NOMO-1 treated with DMSO at 0.1 percent for 48 hours (cell line): Measurements from ENCODE around the gene NPAS2.

Experiments used
- DNase-seq: peaks from one replicate; lab custom pipeline; 2025; ENCODE audit not compliant: unreplicated experiment; lab: John Stamatoyannopoulos, UW

Gene NPAS2

DNA sequence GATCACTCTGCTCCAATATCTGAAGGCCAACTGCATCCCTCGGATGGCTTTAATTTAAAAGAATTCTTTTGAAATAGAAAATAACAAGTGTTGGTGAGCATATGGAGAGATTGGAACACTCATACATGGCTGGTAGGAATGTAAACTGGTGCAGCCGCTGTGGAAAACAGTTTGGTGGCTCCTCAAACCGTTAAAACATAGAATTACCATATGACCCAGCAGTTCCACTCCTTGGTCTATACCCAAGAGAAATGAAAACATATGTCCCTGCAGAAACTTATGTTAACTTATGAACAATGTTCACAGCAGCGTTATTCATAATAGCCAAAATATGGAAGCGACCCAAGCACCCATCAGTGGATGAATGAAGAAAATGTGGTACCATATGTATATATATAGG is 60.1 kb downstream of the NPAS2 start:
- DNase-seq, result no peak

DNA sequence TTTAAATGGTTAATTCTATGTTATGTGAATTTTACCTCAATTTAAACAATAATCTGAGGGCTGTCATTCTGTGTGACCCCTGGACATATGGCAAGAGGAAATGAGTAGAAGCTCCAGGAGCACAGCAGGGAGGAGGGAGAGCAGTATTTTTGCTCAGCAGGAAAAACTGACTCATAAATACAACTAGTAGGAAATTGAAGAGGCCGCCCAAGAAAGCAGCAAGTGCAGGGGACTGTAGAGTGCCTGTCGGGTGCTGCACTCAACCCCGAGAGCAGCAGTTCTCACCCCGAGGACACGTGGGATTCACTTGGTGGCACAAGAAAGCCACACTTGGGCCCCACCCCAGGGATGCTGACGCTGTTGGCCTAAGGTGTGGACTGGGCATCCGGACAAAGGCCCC is 60.8 kb downstream of the NPAS2 start:
- no peak for DNase-seq

DNA sequence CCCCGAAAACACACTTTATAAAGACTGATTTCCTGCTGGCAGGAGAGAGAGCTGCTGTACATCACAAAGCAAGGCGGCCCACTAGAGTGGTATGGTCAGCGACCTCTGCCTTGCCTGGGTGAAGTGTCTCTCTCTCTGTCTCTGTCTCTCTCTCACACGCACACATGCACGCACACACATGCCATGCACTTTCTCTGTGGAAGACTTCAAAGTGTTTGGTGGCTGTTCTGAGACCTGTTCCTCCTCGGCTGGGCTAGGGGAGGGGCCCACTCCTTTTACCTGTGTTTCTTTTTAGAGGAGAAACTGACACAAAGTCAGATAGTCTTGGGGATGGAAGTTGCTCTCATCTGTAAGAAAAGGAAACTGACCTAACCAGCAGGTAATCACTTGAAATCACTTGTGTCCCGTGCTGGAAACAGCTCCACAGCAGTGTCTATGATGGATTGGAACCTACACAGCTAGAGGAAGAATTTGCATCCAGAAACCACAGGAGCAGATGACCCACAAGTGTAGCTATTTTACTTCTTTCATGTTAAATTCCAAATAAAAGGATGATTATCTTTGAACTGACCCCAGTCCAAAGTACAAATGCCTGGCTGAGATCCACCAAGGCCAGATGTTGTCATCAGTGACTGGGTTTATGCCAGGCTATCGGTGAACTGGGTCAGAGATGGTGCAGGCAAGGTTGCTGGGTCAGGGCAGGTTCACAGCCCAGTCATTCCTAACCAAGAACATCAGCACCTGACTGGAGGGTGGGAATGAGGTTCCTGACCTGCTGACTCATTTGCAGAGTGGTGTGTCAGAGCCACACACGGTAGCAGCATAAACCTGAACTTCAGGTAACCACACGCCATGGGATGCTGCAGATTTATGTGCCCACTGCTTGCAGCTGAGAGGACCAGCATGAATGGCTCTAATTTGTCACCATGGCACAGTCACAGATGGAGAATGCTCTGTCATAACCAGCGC is 63.0 kb downstream of the NPAS2 start:
- DNase-seq, result no peak

DNA sequence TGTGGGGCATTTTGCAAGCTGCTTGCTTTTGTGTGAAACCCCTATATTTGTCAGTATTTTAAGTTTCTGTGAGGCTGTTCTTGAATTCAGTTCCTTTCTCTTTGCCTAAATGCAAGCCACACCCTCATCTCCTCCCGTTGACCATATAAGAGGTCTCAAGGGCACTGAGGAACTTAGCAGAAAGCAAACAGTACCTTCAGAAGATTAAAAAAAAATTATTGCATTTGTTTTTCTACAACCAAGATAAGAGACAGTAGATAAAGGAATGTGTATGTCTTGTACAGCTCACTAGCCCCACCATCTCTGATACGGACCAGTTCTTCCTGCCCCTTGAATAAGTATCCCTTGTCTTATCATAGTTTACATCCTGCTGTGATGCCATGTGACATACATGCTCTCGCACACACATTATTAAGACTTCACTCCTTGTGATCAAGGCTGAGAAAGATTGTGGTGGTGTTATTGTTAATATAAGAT is 64.2 kb downstream of the NPAS2 start:
- DNase-seq, result no peak

DNA sequence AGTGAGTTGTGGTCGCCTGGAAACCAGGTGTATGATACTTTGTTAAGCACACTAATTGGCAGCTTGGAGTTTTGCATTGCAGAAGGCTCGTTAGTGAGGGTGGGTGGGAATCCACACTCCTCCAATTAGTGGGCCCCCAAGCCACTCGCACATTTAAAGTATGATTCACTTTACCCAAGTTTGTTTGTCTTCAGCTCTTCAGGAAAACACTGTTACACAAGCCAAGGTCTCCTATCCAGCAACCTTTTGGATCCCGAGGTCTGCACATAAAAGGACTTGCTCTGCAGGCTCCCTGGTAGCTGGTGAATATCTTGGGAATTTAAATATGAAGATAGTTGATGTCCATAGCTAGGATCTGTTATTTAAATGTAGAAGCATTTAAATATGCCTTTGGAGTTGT is 66.1 kb downstream of the NPAS2 start:
- no peak for DNase-seq

DNA sequence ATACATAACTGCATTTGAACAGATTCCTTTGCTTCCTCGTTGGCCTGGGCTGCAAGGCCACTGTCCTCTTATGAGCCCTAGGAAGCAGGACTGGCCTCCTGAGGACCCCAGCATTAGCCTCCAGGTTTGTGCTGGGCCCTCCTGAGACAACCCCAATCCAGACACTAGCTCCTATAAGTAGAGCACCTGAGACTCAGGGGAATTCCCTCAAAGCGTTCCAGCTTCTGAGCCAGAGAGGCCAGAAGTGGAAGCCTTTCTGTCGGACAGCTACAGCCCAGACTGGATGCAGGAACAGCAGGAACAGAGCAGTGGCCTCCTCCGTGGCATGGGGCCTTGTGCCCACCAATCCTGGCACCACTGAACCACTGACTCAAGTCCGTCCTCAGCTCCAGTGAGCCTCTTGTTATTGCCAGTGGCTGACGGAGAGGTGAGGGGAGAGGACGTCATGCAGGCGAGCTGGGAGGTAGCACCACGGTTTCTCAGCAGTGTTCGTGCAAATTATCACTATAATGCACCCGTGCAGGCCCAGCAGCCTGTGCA is 67.2 kb downstream of the NPAS2 start:
- DNase-seq, result no peak

DNA sequence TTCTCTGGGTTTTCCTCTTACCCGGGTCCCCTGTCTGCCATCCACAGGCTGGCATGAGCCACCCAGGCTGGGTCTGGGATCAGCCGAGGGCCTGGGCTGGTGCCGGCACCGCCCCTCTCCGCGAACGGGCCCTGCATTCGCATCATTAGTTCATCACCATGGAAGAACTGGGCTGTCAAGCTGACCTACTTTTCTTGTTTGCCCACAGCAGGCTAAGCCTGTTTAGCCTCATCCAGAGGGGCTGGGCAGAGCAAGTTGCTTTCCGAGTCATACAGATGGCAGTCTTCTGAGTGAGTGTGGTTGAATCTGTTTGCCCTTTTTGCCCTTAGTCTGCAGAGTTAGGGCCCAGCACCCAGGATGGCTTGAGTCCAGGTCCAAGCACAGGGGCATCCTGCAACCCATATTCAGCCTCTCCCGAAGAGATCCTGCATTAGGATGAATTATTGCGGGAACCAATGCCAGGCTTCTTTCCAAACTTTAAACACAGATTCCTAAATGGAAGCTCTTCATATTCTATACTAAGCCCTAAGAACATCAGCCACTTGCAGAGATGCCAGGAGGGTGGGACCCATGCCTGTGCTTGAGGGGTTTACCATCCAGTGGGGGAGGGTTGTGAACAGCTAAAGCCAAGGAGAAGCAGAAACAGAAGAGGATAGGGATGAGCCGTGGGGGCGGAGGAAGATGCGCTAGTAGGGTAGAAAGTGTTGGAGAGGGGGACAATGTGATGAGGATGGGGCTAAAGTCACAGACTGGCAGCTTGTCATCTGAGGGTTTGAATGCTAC is 68.0 kb downstream of the NPAS2 start:
- no peak for DNase-seq

DNA sequence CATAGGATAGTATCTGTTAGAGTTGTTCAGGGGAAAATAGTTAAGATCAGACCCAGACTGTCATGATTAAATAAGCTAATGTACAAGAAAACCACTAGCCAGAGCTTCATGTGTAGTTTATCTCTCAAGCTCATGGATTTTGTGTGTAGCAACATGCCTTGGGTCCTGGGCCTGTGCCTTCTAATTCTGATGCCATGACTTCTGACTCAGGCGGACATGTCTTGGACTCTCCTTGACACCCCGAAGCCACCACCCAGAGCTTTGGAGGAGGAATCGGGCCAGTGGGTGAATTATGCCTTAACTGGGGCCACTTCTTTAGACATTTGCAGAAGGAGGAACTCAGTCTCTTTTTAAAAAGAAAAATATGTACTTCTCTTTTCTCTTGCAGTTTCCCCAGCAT is 68.7 kb downstream of the NPAS2 start:
- peak; percentile 24 for DNase-seq

DNA sequence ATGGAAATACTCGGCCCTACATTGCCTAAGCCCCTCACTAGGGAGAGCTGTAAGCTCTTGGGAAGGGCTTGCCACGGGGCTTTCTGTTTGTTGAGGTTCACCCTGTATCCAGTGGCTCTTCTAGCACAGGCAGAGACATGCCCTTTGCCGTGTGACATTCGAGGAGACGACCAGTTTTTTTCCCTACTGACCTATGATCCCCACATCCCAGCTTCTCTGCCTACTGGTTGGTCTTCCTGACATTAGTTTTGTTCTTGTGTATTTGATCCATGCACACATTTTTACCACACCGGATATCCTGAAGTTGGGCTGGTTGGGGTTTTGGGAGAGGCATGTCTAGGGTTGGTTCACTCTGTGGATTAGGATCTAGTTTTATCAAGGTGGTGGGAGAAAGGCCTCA is 69.3 kb downstream of the NPAS2 start:
- DNase-seq, result no peak

DNA sequence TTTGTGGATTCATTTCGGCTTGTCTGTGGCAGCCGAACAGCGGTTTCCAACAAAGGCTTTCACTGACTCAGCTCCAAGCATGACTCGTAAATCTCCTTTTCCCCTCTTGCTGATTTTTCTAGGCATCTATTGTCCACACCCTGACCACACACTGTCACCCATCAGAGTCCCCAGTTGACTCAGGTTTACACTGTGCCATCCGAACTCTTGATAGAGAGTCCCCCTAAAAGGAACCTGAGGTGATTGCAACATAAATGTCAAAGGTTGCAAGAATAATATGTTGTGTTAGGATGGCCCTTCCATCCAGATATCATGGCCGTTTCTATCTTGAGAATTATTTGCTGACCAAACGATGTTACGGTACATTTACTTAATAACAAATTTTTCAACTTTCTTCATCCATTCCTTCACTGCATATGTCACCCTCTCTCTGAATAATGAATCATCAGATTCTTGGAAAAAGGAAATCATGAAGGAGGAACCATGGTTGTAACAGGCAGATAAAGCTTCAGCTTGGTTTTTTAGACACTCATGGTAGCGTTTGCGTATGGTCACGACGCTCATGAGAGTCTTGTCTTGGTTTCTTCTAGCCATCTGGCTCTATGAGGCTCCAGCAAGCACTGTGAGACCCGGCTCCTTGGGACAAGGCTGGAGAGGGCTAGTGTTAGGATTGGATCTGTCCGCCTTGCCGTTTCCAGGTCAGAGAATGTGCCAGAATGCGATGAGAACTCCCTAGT is 72.1 kb downstream of the NPAS2 start:
- DNase-seq, result no peak

DNA sequence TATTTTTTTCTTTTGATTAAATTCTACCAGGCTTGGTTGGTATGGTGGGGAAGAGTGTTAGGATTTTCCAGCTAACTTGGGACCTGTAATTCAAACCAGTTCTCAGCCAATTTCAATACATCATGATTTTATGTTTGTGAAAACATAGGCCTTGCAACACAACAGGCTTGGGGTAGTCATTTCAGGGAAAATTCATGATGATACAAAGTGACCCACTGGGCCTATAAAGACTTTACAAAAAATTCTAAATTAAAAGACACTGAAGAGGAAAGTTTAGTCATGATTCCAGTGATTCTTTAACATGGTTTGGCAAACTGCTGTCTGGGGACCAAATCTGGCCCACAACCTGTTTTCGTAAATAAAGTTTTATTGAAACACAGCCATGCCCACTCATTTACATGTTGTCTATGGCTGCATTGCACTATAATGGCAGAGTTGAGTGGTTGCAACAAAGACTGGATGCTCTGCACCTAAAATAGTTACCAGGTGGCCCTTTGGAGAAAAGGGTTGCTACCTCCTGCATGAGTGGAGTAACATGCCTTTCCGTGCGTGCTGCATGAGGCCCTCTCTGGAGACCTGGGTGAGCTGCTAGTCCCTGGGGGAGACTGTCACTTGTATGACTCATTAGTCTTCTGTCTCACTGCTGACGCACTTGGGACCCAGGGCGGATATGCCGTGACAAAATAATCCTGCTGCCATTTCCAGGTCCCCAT is 73.6 kb downstream of the NPAS2 start:
- DNase-seq, result no peak

DNA sequence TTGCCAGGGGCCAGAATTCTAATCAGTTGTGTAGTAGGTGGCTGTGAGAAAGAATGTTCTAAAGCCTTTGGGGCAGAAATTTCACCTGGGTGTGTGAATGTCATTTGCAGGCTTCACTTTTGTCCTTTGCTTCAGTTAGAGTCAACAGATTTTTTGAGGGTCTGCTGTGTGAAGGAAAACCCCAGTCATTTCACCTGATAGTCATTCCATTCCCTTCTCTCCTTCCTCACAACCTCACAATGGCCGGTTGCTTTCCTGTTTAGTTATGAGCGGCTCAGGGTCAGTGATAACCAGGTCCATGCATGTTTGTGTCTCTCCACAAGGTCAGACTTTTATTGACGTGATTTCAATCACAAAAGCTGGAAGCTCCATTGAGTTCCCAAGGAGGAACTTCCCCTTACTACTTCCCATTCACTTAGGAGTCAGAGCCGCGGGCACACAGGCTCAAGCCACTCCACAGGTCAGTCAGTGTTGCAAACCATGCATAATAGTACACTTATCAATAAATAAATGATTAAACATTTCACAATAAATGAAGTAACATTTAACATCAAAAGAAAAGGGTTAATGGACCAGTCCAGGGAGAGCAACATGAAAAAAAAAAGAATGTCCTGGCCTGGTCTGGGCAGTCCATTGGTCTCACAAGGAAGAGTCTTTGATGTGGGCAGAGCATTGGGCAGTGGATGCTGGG is 74.3 kb downstream of the NPAS2 start:
- no peak for DNase-seq

DNA sequence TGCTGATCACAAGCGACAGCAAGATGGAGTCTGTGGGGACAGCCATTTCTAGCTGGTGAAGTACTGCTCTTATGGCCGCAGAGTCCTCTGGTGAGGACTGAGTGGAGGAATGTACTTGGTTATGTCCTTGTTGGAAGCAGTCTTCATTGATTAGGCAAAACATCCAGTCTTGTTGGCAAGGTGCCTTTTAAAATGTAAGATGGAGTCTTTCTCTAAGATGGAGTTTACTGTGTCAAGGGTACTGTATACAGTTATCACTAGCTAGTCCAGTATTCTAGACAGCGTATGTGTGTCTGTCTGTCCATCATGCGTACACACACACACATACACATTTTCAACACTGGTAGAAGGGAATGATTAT is 74.8 kb downstream of the NPAS2 start:
- no peak for DNase-seq

DNA sequence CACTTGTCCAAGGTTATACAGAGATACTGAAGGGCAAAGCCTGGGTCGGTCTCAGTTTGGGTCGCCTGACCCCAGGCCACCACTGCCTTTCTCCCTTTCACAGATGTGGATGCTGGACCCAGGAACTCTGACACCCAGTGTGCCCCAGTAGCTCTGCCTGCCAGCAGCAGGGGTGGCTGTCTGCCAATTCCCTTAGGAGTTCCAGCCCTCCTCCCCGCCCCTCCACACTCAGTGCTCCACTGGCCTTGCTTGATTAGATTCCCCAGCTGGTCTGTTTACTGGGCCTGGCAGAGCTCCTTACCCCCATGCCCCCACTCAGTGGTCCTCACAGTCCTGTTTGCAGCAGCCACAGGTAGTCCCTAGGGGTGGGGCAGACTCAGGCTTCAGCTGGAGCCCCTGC is 75.5 kb downstream of the NPAS2 start:
- no peak for DNase-seq

DNA sequence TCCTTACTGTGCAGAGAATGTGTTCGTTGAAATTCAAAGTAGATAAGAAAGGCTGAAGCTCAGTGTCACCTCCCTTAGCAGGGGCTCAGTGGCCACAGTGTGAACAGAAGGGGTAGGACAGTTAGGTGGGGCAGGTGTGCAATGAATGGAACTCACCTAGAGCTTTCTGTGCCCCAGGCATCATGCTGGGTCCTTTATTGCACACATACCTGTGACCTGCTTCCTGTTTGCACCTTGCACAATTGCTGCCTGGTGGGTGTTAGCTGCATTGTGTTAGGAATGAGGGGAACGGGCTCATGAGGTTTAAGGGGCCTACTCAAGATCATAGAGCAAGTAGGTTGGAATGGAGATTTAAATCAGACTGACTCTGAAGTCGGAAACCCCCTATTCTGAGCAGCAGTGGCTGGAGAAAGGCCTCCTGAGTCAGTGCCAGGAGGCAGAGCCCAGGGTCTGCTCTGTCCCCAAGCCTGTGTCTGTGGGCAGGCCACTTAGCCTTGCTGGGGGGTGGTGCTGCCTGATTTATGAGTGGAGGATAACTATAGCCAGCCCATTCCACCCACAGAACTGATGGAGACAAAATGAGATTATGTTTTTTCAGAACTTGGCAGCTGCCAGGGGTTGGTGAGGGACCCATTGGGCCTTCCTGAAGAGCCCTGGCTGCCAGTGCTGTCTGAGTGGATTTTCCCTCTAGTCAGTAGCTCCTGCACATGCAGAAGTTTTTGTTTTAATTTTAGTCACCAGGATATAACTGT is 76.2 kb downstream of the NPAS2 start:
- no peak for DNase-seq

DNA sequence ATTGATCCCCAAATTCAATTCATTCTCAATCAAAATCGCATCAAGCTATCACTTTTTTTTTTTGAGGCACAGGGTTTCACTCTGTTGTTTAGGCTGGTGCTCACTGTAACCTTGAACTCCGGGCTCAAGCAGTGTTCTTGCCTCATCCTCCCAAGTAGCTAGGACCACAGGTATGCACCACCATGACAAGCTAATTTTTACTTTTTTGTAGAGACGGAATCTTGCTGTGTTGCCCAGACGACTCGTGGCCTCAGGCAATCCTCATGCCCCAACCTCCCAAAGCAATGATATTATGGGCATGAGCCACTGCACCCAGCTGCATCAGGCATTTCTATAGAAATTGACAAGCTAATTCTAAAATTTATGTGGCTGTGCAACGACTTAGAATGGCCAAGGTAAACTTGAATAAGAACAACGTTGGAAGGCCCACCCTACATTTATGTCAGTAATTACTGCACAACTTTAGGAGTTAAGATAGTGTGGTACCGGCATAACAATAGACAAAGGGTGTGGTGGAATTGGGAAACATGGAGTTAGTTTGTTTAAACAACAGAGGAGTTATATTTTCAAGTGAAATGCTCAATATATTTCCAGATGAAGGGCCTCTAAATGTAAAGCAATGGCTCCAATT is 78.2 kb downstream of the NPAS2 start:
- DNase-seq, result no peak

DNA sequence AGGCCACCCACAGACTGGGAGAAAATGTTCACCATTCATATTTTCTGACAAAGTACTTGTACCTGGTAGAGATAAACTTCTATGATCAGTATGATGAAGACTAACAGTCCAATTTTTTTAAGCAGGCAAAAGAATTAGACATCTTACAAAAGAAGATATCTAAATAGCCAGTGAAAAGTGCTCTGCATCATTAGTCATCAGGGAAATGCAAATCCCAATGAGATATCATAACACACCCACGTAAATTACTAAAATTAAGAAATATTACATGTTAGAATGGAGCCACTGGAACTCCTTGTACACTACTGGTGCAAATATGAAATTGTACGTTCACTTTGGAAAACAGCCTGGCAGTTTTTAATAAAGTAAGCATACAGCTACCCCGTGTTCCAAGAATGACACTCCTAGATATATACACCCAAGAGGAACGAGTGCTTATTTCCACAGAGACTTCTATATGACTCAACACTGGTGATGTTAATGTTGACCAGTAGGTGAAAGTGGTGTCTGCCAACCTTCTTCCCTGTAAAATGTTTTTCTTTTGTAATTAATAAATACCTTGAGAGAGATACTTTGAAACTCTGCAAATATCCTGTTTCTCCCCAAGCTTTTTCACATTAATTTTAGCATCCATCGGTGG is 80.3 kb downstream of the NPAS2 start:
- no peak for DNase-seq

DNA sequence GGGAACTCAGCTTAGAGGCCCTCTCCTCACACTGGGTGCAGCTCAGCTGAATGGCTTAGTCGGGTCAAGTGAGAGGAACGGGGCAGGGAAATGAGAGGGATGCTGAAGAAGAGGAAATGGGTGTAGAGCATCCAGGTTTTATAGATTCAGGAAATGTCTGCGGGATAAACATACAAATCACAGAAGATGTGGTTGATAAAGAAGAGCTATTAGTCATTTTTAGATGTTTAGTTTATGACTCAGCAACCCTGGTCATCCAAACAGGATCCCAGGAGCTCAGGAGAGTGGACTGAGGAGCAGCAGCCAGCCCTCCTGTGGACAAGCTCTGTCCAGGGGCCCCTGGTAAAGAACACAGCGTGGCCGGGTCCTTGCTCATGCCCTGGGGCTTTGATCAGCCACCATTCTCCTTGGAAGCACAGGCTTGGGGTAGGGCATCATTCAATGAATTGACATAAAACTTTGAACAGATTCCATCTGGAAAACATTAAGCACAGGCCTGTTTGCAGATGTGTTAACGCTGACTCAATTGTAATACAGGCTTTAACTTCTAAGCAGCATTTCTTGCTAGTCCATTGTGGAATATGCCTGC is 83.0 kb downstream of the NPAS2 start:
- DNase-seq, result no peak
